OCI-LY1 (cell line): ENCODE results near the gene SRSF1.
"Not testable (repeated sequence)": the region's sequence is repeated elsewhere in the genome, so short reads cannot be mapped to it uniquely, and the experiment has no call there.

Source experiments
- H2AFZ ChIP-seq: fragments of 200-600 bp; sonication (generic), shearing (Covaris generic); 2 replicates; pipeline ENCODE4 v1.6.0; 2014; ENCODE audit warnings: antibody characterized with exemption, mild to moderate bottlenecking, low read length
- H3F3A ChIP-seq: fragments of 200-600 bp; sonication (generic), shearing (Covaris generic); 2 replicates; pipeline ENCODE4 v1.6.0; 2014; ENCODE audit warnings: mild to moderate bottlenecking, antibody characterized with exemption, low read length, moderate library complexity; ENCODE audit not compliant: insufficient read depth
- H3K27ac ChIP-seq: fragments of 200-600 bp; sonication (generic); 2 replicates; pipeline ENCODE4 v1.5.1; 2014; ENCODE audit warnings: low read length, mixed run types, mild to moderate bottlenecking, low read depth; ENCODE audit not compliant: poor library complexity, severe bottlenecking
- H3K27me3 ChIP-seq: fragments of 200-600 bp; sonication (generic); 2 replicates; pipeline ENCODE4 v1.6.0; 2014; ENCODE audit warnings: antibody characterized with exemption, mild to moderate bottlenecking, low read length, moderate library complexity; ENCODE audit not compliant: insufficient read depth
- H3K36me3 ChIP-seq: fragments of 200-600 bp; sonication (generic); 2 replicates; pipeline ENCODE4 v1.6.1; 2014; ENCODE audit warnings: mild to moderate bottlenecking, antibody characterized with exemption, low read length, moderate library complexity, mixed read lengths; ENCODE audit not compliant: insufficient read depth
- H3K4me1 ChIP-seq: fragments of 200-600 bp; sonication (generic); 2 replicates; pipeline ENCODE4 v1.5.1; 2014; ENCODE audit warnings: mild to moderate bottlenecking, low read length, moderate library complexity; ENCODE audit not compliant: insufficient read depth, severe bottlenecking
- H3K4me2 ChIP-seq: fragments of 200-600 bp; sonication (generic), shearing (Covaris generic); 2 replicates; pipeline ENCODE4 v1.6.1; 2014; ENCODE audit warnings: low read length
- H3K4me3 ChIP-seq: fragments of 200-600 bp; sonication (generic); 2 replicates; pipeline ENCODE4 v1.5.1; 2014; ENCODE audit warnings: low read length, low read depth, mild to moderate bottlenecking, mixed read lengths; ENCODE audit not compliant: poor library complexity, severe bottlenecking
- H3K79me2 ChIP-seq: fragments of 200-600 bp; shearing (Covaris generic); 2 replicates; pipeline ENCODE4 v1.6.1; 2016; ENCODE audit warnings: mixed run types, low read length, mixed read lengths; ENCODE audit not compliant: insufficient read depth
- H3K9ac ChIP-seq: fragments of 200-600 bp; sonication (generic), shearing (Covaris generic); 2 replicates; pipeline ENCODE4 v1.6.1; 2014; ENCODE audit warnings: mild to moderate bottlenecking, low read length, mixed read lengths
- H3K9me2 ChIP-seq: fragments of 200-600 bp; sonication (generic), shearing (Covaris generic); 2 replicates; pipeline ENCODE4 v1.6.1; 2014; ENCODE audit warnings: low read depth, mild to moderate bottlenecking, low read length, mixed read lengths
- H3K9me3 ChIP-seq: fragments of 200-600 bp; shearing (Covaris generic); 2 replicates; pipeline ENCODE4 v1.6.1; 2014; ENCODE audit warnings: low read length, mixed read lengths
- H4K20me1 ChIP-seq: fragments of 200-600 bp; sonication (generic), shearing (Covaris generic); 2 replicates; pipeline ENCODE4 v1.6.0; 2016; ENCODE audit warnings: mild to moderate bottlenecking, low read length; ENCODE audit not compliant: insufficient read depth
- CTCF ChIP-seq: fragments of 200-600 bp; sonication (generic), shearing (Covaris generic); IDR thresholded peaks from 2 replicates; pipeline ENCODE4 v1.5.1; 2017; ENCODE audit warnings: mild to moderate bottlenecking, antibody characterized with exemption, low read length, moderate library complexity, mixed read lengths
- EZH2 ChIP-seq: fragments of 200-600 bp; sonication (generic), shearing (Covaris generic); IDR thresholded peaks from 2 replicates; pipeline ENCODE4 v1.8.0; 2017; ENCODE audit warnings: borderline replicate concordance, mixed run types, mild to moderate bottlenecking, antibody characterized with exemption, low read length, moderate library complexity, mixed read lengths

Gene SRSF1

GRCh38 chr17:58046239-58047094, 39.4 kb upstream of the SRSF1 start:
- Histone ChIP-seq H3K9ac (no peak overlapping the region), H2AFZ (no peak overlapping the region), H3K4me2 (no peak overlapping the region), H3K27me3 (peaks cover 6% of the 10 kb centered on the region; the same call in 1 of the 2 replicates), H3K4me3 (no peak overlapping the region), H3K9me3 (no peaks in the 10 kb centered on the region), H3K36me3 (no peaks in the 10 kb centered on the region), H3K9me2 (no peaks in the 10 kb centered on the region), H3K4me1 (no peaks in the 10 kb centered on the region), H4K20me1 (no peaks in the 10 kb centered on the region), H3K79me2 (no peaks in the 10 kb centered on the region), H3K27ac (no peak overlapping the region), H3F3A (no peaks in the 10 kb centered on the region)
- TF ChIP-seq EZH2 = no peak
- no peak for TF ChIP-seq CTCF

- H3K27ac ChIP-seq, H3K9me3 ChIP-seq, H3K9ac ChIP-seq, H3K9me2 ChIP-seq, H3K4me3 ChIP-seq, H3K4me2 ChIP-seq, H3F3A ChIP-seq, H3K27me3 ChIP-seq, H2AFZ ChIP-seq, H3K4me1 ChIP-seq, H3K36me3 ChIP-seq, H3K79me2 ChIP-seq, H4K20me1 ChIP-seq: not testable (repeated sequence)
These were observed 37.2 kb upstream of the SRSF1 start for GRCh38 chr17:58044256-58044655.

GRCh38 chr17:58043221-58044181, 36.5 kb upstream of the SRSF1 start:
- Histone ChIP-seq H3K36me3 (no peaks in the 10 kb centered on the region), H3F3A (no peaks in the 10 kb centered on the region), H3K79me2 (no peaks in the 10 kb centered on the region), H3K9me2 (no peaks in the 10 kb centered on the region), H3K4me1 (no peaks in the 10 kb centered on the region), H3K4me2 (no peak overlapping the region), H3K4me3 (no peak overlapping the region), H3K27ac (no peak overlapping the region), H4K20me1 (no peaks in the 10 kb centered on the region), H3K9ac (no peak overlapping the region), H2AFZ (no peak overlapping the region), H3K27me3 (peaks cover 6% of the 10 kb centered on the region; the same call in 1 of the 2 replicates), H3K9me3 (no peaks in the 10 kb centered on the region)
- TF ChIP-seq EZH2 (no peak), CTCF (no peak)
